ENCODE data around the gene ZNF578.
"Not testable (repeated sequence)": the region's sequence is repeated elsewhere in the genome, so short reads cannot be mapped to it uniquely, and the experiment has no call there.

The ZNF578 gene

GRCh38 chr19:52492201-52492993 lies 39.0 kb downstream of the ZNF578 start:
- H3K4me3 ChIP-seq (ENCODE audit: control insufficient read depth, low read depth, low read length) = no peak overlapping the region
- DNase-seq (ENCODE audit: low read depth) = no peak
- no peak for TF ChIP-seq CTCF (conservative IDR thresholded peaks at IDR 0.05; ENCODE audit: control insufficient read depth, insufficient read depth, low read depth, low read length)

- TF ChIP-seq CTCF (conservative IDR thresholded peaks at IDR 0.05; ENCODE audit: control insufficient read depth, insufficient read depth, low read depth, low read length) = no peak
- H3K4me3 ChIP-seq (ENCODE audit: control insufficient read depth, low read depth, low read length) = no peak overlapping the region
- no peak for DNase-seq (ENCODE audit: low read depth)
These were observed 39.7 kb downstream of the ZNF578 start for GRCh38 chr19:52492994-52493470.

- no peak for TF ChIP-seq CTCF (conservative IDR thresholded peaks at IDR 0.05; ENCODE audit: control insufficient read depth, insufficient read depth, low read depth, low read length)
- DNase-seq (ENCODE audit: low read depth) = no peak
- H3K4me3 ChIP-seq (ENCODE audit: control insufficient read depth, low read depth, low read length) = no peak overlapping the region
These were observed 41.2 kb downstream of the ZNF578 start for GRCh38 chr19:52494518-52494917.

GRCh38 chr19:52498571-52498970 lies 45.2 kb downstream of the ZNF578 start:
- no peak for DNase-seq (ENCODE audit: low read depth)
- no peak for TF ChIP-seq CTCF (conservative IDR thresholded peaks at IDR 0.05; ENCODE audit: control insufficient read depth, insufficient read depth, low read depth, low read length)
- H3K4me3 ChIP-seq (ENCODE audit: control insufficient read depth, low read depth, low read length) = no peak overlapping the region

GRCh38 chr19:52500474-52500873 lies 47.1 kb downstream of the ZNF578 start:
- H3K4me3 ChIP-seq (ENCODE audit: control insufficient read depth, low read depth, low read length); DNase-seq (ENCODE audit: low read depth): not testable (repeated sequence)

- not testable (repeated sequence) for H3K4me3 ChIP-seq (ENCODE audit: control insufficient read depth, low read depth, low read length)
These were observed 47.6 kb downstream of the ZNF578 start for GRCh38 chr19:52500991-52501390.

GRCh38 chr19:52507266-52507665 lies 53.9 kb downstream of the ZNF578 start:
- H3K4me3 ChIP-seq (ENCODE audit: control insufficient read depth, low read depth, low read length) = no peak overlapping the region
- no peak for DNase-seq (ENCODE audit: low read depth)
- TF ChIP-seq CTCF (conservative IDR thresholded peaks at IDR 0.05; ENCODE audit: control insufficient read depth, insufficient read depth, low read depth, low read length) = no peak

More at GRCh38 chr19:52500991-52501390, 47.6 kb downstream of the ZNF578 start:
- not testable (repeated sequence) for DNase-seq (ENCODE audit: low read depth)

GRCh38 chr19:52516191-52516590 lies 62.8 kb downstream of the ZNF578 start:
- DNase-seq (ENCODE audit: low read depth) = no peak
- no peak for TF ChIP-seq CTCF (conservative IDR thresholded peaks at IDR 0.05; ENCODE audit: control insufficient read depth, insufficient read depth, low read depth, low read length)
- H3K4me3 ChIP-seq (ENCODE audit: control insufficient read depth, low read depth, low read length) = no peak overlapping the region
